ENCODE data around the gene DBH.

The DBH gene

GRCh38 chr9:133684936-133685361, 48.8 kb downstream of the DBH start:
- TF ChIP-seq POLR2AphosphoS5 (IDR thresholded peaks at IDR 0.05; ENCODE audit: low read depth, low read length), result no peak
- TF ChIP-seq SIN3A (IDR thresholded peaks at IDR 0.05; ENCODE audit: borderline replicate concordance, insufficient read depth, low read length), result no peak
- TF ChIP-seq REST (IDR thresholded peaks at IDR 0.05; ENCODE audit: insufficient read depth in 1 of 2, low read depth in 2 of 2, low read length in 2 of 2), result no peak
- no peak for TF ChIP-seq TAF1 (IDR thresholded peaks at IDR 0.05; ENCODE audit: borderline replicate concordance, insufficient read depth, low read length)
- TF ChIP-seq FOXP2 (optimal IDR thresholded peaks at IDR 0.05; ENCODE audit: borderline replicate concordance, extremely low read depth, extremely low read length, insufficient read depth), result no peak

- no peak for TF ChIP-seq REST (IDR thresholded peaks at IDR 0.05; ENCODE audit: insufficient read depth in 1 of 2, low read depth in 2 of 2, low read length in 2 of 2)
- TF ChIP-seq TAF1 (IDR thresholded peaks at IDR 0.05; ENCODE audit: borderline replicate concordance, insufficient read depth, low read length), result no peak
- no peak for TF ChIP-seq SIN3A (IDR thresholded peaks at IDR 0.05; ENCODE audit: borderline replicate concordance, insufficient read depth, low read length)
- TF ChIP-seq POLR2AphosphoS5 (IDR thresholded peaks at IDR 0.05; ENCODE audit: low read depth, low read length), result no peak
- no peak for TF ChIP-seq FOXP2 (optimal IDR thresholded peaks at IDR 0.05; ENCODE audit: borderline replicate concordance, extremely low read depth, extremely low read length, insufficient read depth)
Observed at GRCh38 chr9:133685653-133686609, 49.8 kb downstream of the DBH start.

- TF ChIP-seq FOXP2 (optimal IDR thresholded peaks at IDR 0.05; ENCODE audit: borderline replicate concordance, extremely low read depth, extremely low read length, insufficient read depth) (no peak), TAF1 (IDR thresholded peaks at IDR 0.05; ENCODE audit: borderline replicate concordance, insufficient read depth, low read length) (no peak), REST (IDR thresholded peaks at IDR 0.05; ENCODE audit: insufficient read depth in 1 of 2, low read depth in 2 of 2, low read length in 2 of 2) (no peak), POLR2AphosphoS5 (IDR thresholded peaks at IDR 0.05; ENCODE audit: low read depth, low read length) (no peak), SIN3A (IDR thresholded peaks at IDR 0.05; ENCODE audit: borderline replicate concordance, insufficient read depth, low read length) (no peak)
Observed at GRCh38 chr9:133686642-133687575, 50.7 kb downstream of the DBH start.

GRCh38 chr9:133687856-133688761, 51.9 kb downstream of the DBH start:
- TF ChIP-seq POLR2AphosphoS5 (IDR thresholded peaks at IDR 0.05; ENCODE audit: low read depth, low read length), result no peak
- no peak for TF ChIP-seq REST (IDR thresholded peaks at IDR 0.05; ENCODE audit: insufficient read depth in 1 of 2, low read depth in 2 of 2, low read length in 2 of 2)
- TF ChIP-seq FOXP2 (optimal IDR thresholded peaks at IDR 0.05; ENCODE audit: borderline replicate concordance, extremely low read depth, extremely low read length, insufficient read depth), result no peak
- TF ChIP-seq SIN3A (IDR thresholded peaks at IDR 0.05; ENCODE audit: borderline replicate concordance, insufficient read depth, low read length), result no peak
- TF ChIP-seq TAF1 (IDR thresholded peaks at IDR 0.05; ENCODE audit: borderline replicate concordance, insufficient read depth, low read length), result no peak
